ENCODE results near the gene PLTP. TPM values are rescaled to one million over a fixed set of nuclear protein-coding genes. Genes with fewer than 3 reads are reported as not detected.
"Not testable (repeated sequence)": the region's sequence is repeated elsewhere in the genome, so short reads cannot be mapped to it uniquely, and the experiment has no call there.

PLTP gene
- total RNA-seq, 1 donor, result 107 TPM

GRCh38 chr20:45880988-45881788 lies 30.8 kb downstream of the PLTP start, which contains the start of gene ZSWIM1:
ZSWIM1 (plus strand) TSS chr20:45881227; CDS start chr20:45882593, 1,366 bp downstream.
- peak within 1 kb of the TSS; percentile 99 for H3K4me3 ChIP-seq (ENCODE audit: low read depth, low read length)
- peak; percentile 100 for DNase-seq (ENCODE audit: low read depth)
- no peak for TF ChIP-seq CTCF (IDR thresholded peaks at IDR 0.05; ENCODE audit: insufficient read depth, low read length)

DNA sequence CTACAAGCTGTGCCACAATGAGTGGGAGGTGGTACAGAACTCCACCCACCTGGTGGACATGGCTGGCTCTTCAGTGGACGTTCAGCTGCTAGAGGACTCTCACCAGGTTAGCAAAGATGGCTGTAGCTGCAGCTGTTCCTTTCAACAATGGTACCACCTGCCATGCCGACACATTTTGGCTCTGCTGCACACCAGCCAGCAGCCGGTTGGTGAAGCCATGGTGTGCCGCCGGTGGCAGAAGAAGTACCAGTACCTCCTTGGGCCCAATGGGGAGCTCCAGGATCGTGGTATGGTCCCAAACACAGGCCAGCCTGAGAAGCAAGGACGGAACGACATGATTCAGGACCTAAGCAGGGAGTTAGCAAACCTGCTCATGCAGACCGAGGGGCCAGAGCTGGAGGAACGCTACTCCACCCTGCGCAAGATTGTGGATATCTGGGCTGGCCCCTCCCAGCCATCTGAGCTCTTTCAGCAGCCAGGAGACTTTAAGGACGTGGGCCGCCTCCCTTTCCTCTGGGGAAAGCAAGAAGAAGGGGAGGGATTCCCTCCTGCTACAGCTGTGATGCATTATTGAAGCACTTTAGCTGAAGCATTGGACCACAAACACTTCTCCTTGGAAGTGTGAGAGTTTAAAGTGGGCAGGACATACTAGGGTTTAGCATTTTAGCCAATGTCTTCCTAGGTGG lies 33.7 kb downstream of the PLTP start:
- DNase-seq (ENCODE audit: low read depth), result peak; percentile 86
- H3K4me3 ChIP-seq (ENCODE audit: low read depth, low read length), result no peak overlapping the region
- TF ChIP-seq CTCF (IDR thresholded peaks at IDR 0.05; ENCODE audit: insufficient read depth, low read length), result no peak

DNA sequence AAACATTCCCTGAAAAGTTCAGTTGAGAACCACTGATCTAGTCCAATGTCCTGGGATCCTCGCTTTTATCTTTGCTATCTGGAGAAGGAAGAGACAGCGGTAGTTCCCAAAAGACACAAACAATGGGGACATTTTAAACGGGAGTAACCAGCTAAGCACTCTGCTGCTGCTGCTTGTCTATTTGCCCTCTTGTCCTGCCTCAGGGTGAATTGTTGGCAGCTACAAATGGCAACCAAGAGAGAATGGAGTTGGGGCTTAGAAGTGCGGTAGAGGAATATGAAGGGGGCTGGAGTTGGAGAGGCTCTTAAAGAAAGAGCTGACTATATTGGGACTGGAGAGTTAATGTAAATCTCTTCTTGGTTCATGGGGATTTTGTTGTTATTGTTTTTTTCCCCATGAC lies 37.4 kb downstream of the PLTP start:
- no peak for DNase-seq (ENCODE audit: low read depth)
- TF ChIP-seq CTCF (IDR thresholded peaks at IDR 0.05; ENCODE audit: insufficient read depth, low read length), result no peak

GRCh38 chr20:45874104-45874481 lies 37.9 kb downstream of the PLTP start:
- not testable (repeated sequence) for H3K4me3 ChIP-seq (ENCODE audit: low read depth, low read length); DNase-seq (ENCODE audit: low read depth)

More for the DNA sequence above, 37.4 kb downstream of the PLTP start:
- H3K4me3 ChIP-seq (ENCODE audit: low read depth, low read length), result no peak overlapping the region

DNA sequence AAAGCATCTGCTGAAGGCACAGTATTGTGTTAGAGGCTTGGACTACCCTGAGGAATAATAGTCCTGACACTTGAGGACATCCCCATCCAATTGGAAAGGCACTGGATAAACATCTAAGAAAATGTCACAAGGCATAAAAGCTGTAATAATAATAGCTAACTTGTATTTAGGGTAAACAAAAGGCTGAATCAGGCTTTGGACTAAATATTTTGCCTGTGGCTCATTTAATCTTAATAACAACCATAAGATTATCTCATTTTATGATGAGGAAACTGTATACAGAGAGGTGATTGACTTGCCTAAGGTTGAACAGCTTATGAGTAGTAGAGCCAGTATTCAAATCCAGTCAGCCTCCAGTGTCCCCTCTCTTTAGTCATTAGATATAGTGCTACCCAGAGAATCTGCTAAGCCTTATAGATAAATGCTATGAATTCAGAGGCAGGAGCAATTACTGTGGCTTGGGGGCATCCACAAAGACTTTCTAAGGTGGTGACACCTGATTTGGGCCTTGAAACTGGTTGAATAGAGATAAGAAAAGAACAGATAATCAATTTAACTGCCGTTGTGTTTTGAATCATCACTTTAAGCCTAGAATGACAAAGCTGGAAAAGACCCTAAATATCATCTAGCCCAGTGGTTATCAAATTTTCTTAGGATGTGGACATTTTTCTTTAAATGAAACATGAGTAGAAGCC lies 38.4 kb downstream of the PLTP start:
- TF ChIP-seq CTCF (IDR thresholded peaks at IDR 0.05; ENCODE audit: insufficient read depth, low read length), result no peak
- DNase-seq (ENCODE audit: low read depth), result no peak
- no peak overlapping the region for H3K4me3 ChIP-seq (ENCODE audit: low read depth, low read length)

GRCh38 chr20:45872626-45873025 lies 39.3 kb downstream of the PLTP start:
- no peak for DNase-seq (ENCODE audit: low read depth)
- TF ChIP-seq CTCF (IDR thresholded peaks at IDR 0.05; ENCODE audit: insufficient read depth, low read length), result no peak
- H3K4me3 ChIP-seq (ENCODE audit: low read depth, low read length), result no peak overlapping the region

DNA sequence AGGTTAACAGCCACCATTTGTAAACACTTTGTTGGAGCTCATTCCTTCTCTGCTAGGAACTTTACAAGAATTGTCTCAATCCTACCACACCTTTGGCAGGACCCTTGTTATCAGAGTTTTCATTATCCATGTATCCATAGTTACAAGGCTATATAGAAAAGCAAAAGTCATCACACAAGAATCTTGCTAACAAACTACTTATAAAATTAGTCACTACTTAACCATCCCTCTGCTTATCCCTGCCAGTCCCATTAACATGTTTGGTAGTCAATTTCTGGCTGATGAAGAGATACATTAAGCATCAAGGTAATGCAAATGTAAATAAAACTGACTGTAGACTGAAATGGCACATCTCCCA lies 44.2 kb downstream of the PLTP start:
- TF ChIP-seq CTCF (IDR thresholded peaks at IDR 0.05; ENCODE audit: insufficient read depth, low read length), result no peak
- peak; percentile 72 for DNase-seq (ENCODE audit: low read depth)
- no peak overlapping the region for H3K4me3 ChIP-seq (ENCODE audit: low read depth, low read length)
